Activated CD4-positive, CD25-positive, alpha-beta regulatory T cell (primary cell): ENCODE results near the gene SERPINB1.
"Not testable (repeated sequence)": the region's sequence is repeated elsewhere in the genome, so short reads cannot be mapped to it uniquely, and the experiment has no call there.

Experiments used
- DNase-seq, 4 experiments: peaks; one replicate each; lab custom pipeline; 2025; lab: John Stamatoyannopoulos, UW

The SERPINB1 gene

DNA sequence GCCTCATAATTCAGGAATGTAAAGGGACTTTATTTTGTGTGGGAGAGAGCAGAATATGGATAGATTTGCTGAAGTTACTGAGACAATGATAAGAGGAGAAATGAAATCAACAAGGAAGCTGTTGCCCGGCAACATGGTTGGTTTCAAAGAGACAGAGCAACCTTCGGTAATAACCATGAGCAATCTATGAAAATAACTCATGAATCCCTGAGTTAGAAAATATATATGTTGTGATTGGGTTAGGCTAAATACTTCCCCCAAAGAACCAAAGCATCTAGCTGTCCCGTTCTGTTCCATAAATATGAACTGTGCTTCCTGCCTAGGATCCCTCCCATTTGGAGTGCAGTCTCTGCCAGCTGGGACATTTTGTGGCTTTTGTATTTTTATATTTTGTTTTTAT is 23.1 kb downstream of the SERPINB1 start:
- no peak for DNase-seq

DNA sequence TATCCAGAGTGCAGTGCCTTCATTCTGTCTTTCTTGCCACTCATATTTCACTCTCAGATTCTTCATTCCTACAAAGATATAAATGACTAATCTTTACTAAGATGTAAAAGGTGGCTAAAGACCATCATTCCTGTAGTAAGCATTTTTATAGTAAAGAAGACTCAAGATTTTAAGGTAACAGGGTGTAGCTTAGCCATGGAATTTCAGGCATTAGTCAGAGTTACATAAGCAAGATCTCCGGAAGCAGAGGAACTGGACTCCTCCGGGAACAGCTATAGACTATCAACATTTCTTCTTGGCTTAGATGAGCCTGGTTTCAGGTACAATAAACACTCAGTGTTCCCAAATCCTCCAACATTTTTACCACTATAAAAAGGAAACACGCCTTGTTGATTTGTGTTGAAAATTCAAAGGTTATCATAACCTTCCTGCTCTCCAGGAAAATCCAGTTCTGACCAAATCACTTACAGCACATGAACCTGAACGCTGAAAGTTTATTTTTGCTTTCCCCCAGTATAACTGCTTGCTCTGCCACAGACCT is 23.7 kb downstream of the SERPINB1 start:
- DNase-seq, result no peak

DNA sequence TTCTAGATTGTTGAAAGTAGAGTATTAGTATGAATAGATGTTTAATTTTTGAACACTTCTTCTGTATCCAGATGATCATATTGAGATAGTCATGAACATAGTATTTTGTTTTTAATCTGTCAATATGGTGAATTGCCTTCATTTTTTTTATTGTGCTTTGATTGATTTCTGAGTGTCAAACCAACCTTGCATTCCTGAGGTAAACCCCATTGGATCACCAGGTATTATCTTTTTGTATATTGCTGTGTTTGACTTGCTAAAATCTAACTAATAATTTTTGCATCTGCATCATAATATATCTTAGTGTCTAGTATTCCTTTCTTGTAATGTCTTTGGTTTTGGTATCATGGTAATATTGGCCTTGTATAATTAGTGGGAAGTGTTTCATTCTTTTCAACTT is 25.5 kb downstream of the SERPINB1 start:
- no peak for DNase-seq

DNA sequence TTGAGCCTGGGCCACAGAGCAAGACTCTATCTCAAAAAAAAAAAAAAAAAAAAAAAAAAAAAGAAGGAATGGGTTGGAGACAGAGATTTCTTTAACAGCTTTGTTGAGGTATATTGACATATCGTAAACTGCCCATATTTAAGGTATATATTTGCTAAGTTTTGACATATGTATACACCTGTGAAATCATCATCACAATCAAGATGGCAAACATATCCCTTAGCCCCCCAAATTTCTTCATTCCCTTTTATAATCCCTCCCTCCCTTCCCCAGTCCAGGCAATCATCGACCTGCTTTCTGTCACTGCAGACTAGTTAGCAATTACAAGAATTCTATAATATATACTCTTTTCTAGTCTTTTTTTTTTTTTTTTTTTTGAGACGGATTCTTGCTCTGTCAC is 29.0 kb downstream of the SERPINB1 start:
- no peak for DNase-seq

DNA sequence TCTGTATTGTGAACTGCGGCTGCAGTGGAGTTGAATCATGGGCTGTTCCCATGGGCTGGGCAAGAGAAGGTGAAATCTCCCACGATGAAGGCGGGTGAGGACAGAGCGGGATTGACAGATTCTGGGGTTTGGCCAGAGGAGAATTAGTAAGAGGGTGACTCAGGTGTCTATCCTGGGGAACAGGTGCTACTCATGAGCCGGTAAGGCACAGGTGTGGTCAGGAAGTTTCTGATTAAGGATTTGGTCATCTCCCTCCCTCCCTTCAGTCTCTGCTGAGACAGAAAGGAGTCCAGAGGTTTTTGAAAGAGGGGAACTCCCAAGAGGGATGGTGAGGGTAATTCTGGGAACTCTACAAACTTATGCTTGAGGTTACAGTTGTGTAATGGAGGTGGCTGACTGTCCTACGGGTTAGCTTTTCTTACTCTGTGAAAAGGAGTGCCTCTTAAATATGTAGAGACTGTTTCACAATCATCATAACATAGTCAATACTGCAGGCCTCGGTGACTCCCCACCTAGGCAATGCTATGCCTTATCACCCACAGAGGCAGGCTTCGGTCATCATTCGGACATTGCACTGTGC is 31.5 kb downstream of the SERPINB1 start:
- DNase-seq, result no peak

DNA sequence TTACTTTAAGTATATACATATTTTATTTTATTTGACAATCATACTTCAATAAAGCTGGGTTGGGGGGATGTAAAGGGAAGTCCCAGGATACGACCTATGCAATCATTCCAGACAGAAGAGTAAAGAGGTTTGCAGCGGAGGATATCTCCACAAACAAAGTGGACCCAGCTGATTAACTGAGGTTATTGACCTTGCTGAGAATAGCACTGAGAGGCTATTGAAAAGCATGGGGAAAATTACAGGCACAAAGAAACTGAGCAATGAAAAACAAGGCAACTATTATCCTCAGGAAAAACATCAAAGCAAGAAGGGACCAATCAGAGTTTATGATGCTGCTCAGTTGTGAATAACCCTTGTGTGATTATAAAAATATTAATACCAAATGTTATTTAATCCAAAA is 32.6 kb downstream of the SERPINB1 start:
- DNase-seq, result no peak

DNA sequence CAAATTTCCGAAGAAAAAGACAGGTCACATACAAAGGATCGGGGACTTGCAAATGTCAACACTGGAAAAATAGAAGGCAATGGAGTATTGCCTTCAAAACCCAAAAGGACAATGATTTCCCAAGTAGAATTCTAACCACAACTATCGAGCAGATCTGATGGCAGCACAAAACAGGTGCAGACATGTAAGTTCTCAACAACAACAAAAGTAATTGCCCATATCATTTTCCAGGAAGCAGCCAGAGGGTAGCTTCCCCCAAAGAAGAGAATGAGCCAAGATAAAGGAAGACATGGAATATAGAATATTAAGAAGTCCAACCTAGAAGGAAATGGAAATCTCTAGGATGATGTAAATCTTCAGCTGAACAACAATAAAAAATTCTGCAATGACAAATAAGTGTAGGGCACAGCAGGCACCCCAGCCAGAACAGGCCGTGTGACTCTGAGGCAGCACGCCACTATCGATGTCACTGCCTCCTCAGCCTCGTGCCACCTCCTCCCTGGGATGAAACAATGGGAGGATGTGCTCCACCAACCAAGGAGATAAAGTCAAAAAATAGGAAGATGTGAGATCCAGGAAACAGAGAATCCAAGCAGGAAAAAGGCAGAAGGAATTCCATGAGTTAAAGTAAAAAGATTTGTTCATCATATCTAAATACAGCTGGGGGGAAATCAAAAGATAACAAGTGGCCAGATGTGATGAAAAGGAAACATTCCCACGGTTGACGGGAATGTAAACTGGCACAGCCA is 34.1 kb downstream of the SERPINB1 start:
- DNase-seq, result no peak

DNA sequence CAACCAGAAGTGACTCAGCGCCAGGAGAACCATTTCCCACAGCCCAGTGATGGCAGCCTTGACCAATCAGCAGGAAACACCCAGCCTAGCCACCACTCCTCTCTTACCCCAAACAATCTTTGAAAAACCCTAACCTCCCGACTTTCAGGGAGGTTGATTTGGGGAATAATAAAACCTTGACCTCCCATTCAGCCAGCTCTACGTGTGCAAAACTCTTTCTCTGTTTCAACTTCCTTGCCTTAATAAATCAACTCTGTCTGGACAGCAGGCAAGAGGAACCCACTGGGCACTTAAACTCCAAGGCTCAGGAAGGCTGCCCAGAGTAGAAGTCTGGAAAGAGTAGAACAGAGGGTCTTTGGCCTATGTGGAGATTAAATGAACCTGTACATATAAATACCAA is 35.0 kb downstream of the SERPINB1 start:
- DNase-seq, result no peak

DNA sequence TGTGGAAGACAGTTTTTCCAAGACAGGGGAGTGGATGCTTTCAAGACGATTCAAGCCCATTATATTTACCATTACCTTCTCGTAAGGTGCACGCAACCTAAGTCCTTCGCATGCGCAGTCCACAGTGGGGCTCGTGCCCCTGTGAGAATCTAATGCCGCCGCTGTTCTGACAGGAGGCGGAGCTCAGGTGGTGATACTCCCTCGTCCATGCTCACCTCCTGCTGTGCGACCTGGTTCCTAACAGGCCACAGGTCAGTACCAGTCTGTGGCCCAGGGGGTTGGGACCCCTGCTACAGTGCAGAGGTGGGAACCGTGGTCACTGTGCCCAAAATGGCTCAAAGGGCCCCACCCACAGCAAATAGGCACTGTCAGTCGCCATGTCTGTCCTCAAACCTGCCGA is 36.6 kb downstream of the SERPINB1 start:
- DNase-seq, result no peak

DNA sequence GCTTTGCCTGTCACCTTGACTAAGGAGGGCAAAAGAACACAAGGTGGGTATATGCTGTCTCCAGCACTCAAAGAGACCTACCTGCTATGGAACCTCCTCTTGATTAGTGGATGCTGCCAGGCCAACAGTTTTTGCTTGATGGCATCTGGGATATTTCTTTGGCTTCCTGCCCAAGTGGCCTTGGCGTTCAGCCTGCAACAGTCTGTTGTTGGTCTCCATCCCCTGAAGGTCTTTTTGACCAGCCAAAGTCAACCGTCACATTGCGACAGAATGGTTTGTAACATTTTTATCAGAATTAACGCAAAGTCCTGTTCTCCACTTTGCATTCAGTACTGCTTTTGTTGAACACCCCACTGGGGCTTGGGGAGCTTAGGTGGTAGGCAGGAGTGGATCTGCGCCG is 37.1 kb downstream of the SERPINB1 start:
- DNase-seq, result no peak

DNA sequence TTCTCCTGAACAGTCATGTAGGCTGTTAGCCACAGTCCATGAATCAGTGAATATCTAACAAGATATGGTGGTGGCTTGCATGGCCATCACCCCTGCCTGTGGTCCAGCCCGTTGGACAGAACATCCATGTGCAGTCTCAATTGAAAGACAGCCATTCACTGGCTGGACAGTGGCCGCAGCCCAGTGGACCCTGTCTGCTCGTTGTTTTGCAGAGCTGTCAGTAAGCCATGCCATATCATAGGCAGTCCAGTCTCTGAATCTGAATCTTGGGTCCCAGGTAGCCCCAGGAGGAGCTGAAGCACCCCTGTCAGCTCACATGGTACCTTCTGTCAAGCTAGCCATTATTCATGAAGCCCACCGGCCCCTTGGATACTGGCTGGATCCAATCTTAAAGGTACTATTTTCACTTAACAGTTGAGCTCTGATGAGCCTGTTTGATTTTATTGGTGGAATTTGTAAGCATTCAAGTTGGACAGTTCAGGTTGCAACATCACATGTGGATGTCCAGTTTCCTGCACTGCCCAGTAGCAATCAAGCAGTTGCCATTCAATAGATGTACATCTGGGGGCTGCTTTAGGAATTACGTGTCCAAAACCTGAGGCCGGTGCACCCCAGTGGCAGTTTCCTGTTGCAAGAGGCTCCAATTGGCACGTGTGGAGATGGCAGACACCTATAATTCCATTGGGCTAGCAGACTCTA is 37.8 kb downstream of the SERPINB1 start:
- DNase-seq, result no peak

DNA sequence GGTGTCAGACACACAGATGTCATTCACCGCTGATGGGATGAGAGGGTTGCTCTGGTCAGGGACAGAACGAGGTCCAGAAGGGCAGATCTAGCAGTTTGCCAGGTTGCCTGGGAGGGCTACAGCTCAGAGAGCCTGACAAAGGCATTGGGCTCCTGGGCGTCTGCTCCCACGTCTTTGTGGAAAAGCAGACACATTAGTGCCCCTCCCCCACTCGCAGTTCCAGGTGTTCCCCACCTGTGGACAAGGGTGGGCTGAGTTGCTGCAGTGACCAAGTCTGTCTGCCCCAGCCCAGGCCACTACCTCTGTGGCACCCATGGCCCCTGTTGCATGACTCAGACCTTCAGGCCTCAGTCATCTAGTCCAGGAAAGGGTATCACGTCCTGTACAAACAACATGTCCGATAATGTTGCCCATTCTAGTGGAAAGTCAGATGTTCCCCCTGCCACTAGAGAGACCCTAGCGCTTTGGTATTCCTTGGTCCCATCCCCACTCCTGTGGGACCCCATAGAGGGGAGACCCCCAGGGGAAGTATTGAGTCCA is 39.1 kb downstream of the SERPINB1 start:
- DNase-seq, result no peak

DNA sequence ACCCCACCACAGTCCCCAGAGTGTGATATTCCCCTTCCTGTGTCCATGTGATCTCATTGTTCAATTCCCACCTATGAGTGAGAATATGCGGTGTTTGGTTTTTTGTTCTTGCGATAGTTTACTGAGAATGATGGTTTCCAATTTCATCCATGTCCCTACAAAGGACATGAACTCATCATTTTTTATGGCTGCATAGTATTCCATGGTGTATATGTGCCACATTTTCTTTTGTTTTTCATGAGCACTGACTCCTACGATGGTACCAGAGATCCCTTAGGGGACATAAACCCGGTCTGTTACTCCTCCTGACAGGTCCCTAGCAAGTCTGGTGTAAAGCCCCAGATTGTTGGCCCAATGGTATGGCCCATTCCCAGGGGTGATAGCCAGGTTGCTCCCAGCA is 40.0 kb downstream of the SERPINB1 start:
- not testable (repeated sequence) for DNase-seq

DNA sequence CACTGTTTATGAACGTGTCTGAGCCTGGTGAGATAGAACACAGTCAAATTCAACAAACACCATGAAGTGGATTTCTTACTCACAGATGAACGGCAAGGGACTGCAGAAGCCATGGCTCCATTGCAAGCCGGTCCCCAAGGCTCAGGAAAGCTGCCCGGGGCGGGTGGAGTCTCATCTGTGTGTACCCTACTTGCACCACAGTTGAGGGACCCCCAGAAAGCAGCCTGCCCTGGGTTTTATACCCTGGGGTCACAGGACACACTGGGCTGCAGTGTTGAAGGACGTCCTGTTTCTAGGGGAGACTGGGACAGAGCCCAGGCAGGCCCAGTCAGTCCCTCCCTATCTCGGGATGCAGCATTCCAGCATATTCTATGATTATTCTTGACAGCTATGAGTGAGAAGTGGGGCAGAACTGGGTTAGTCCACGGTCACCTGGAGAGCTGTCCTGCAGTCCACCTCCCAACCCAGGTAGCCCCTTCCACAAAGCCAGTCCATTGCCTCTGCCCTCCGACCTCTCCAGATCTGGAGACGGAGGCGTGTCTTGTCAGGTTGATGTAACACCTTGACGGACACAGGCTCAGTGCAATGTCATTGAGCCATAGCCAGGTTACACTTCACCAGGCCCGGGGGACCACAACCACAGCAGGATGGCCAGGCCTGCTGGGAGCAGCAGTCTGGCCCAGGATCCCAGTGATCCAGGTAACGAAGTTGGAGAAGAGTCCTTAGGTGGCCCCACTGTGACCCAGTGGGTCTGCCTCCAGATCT is 40.9 kb downstream of the SERPINB1 start:
- no peak for DNase-seq

DNA sequence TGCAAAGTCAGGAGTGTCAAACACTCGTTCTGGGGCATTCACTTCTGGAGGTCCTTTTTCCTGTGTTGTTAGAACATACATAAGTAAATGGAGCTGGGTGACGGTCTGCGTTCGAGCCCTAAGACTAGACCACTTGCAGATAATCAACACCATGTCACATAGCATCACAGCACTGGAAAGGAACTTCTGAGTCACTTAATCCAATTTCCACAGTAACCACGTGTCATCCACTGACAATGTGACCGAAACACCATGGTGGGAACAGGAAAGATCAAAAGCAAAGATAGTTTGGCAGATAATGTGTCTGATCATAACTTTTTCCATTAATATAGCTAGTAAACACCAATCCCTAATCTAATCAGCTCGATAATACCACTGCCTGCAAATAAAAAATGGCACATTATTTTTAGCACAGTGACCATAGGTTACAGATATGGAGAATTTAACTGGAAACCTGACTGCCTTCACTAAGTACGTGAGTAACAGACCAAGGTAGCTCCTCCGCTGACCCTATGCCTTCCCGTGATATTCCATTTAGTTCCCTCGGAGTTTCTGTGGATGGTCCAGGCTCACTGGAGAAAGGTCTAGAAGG is 41.6 kb downstream of the SERPINB1 start:
- no peak for DNase-seq

DNA sequence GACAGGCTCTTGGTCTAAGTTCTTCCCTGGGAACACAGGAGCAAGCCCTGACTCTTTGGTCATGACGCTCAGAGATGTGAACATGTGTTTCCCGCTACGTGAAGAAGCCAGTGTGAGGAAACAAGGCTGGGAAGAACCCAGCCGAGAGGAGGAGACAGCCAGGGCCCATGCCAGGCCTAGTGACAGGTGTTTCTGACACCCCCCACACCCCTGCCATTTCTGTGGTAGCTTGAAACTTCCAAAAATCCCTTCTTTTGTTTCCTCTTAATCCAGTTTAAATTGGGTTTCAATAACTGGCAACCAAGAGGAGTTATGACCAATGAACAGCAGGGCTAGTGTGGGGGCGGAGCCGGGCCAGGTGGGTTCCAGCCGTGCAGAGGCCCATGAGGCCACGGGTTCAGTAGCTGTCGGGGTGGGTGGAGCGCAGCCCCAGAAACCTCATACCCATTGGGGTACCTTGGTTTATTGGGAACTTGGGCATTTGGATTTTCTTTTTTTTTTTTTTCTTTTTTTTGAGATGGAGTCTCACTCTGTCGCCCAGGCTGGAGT is 43.0 kb downstream of the SERPINB1 start:
- no peak for DNase-seq

DNA sequence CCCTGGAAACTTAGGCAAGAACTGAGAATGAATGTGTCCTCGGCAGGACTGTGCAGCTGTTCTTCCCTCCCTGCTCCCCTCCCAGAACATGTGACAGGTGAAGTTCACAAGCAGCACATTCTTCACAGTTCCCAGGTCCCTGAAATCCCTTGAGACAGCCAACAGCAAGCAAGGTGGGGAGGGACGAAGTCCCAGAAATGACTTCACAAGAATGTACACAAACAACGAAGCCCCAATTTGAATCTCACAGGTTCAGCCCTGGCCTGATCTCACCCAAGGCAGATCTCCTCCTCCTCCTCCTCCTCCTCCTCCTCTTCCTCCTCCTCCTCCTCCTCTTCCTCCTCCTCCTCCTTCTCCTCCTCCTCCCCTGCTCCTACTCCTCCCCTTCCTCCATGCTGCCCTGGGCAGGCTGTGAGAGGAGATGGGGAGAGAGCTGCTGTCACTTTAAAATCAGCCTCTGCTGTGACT is 44.1 kb downstream of the SERPINB1 start:
- DNase-seq, result no peak

DNA sequence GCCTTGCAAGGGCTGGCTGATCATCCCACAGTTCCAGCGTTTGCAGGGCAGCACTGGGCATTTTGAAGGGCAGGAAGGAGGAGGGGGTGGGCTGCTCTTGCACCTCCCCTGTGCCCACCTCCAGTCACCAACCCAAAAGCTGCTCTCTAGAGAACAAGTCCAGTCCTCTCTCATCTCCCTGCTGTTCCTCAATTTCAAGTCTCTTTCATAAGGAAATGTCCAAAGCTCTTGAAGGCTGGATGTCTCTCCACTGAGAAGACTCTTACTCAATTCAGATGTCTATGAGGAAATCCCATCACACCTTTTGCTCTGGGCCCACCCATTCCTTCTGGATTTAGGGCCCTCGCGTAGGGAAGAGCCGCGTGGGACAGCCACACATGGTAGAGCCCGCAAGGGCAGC is 44.8 kb downstream of the SERPINB1 start:
- DNase-seq, result no peak

DNA sequence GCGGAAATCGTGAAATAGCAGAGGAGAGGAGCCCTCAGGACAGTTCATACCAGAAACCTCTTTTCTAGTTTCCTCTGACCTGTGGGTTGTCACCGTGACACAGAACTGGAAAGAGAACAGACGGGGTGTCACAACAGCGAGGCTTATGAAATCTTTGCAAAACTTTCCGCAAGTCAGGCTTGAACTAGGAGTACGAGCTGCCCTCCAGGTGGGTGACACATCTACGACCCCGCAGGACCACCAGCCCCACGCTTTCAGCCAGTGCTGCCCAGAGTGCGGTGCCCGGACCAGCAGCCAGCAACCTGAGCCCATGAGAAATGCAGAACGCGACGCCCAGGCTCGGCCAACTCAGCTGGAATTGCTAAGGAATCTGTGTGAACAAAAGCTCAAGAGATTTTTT is 45.7 kb downstream of the SERPINB1 start:
- DNase-seq, result no peak

DNA sequence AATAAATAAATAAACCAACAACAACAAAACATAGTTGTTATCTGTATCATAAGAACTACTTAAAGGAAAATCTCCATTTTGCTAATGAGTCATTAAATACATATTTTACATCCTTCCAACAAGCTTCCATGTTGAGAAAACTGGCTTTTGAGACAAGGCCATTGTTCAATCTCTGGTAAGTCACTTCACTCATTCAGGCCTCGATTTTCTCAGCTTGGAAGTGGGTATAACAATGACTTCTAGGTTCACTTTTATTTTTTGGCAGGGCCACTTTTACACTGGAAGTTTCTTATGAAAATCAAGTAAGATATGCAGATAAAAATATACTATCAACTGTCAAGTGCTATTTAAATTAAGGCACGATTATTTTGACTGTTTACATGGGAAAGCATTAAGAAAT is 46.5 kb downstream of the SERPINB1 start:
- no peak for DNase-seq

DNA sequence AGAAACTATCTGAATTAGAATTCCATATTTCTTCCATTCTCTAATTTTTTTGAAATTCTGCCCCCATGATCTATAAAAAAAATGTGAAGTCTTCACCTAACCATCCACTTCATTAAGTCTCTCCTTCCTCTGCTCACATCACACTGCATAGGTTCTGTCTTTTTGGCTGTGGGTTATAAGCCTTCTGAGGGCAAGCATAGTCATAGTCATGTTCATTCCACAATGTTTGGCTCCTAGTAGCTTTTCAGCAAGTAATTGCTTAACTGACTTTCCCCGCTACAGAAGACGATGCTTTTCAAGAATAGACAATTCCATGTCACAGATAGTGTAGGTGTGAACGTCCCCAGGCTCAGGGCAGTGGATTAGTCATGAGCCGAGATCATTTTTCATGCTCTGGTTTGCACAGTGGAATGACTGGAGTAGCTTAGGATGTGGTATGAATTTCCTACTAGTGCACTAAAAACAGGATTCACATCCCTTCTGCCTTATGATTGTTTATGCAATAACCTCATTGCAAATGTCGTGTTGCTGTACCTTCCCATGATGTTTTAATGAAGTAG is 47.4 kb downstream of the SERPINB1 start:
- DNase-seq, result no peak
